WERI-Rb-1 (cell line): ENCODE results near the gene PYGL.
"Not testable (repeated sequence)": the region's sequence is repeated elsewhere in the genome, so short reads cannot be mapped to it uniquely, and the experiment has no call there.

ENCODE experiments used
- DNase-seq: peaks from one replicate; pipeline ENCODE4 v3.0.0-alpha.2; 2020
- H3K27ac ChIP-seq: fragments of 250-450 bp; sonication (Bioruptor Pico); 2 replicates; pipeline ENCODE4 v1.5.1; 2020; ENCODE audit warnings: mild to moderate bottlenecking, moderate library complexity
- H3K27me3 ChIP-seq: fragments of 250-450 bp; sonication (Bioruptor Pico); 2 replicates; pipeline ENCODE4 v1.5.1; 2021; ENCODE audit warnings: mild to moderate bottlenecking, low read depth, moderate library complexity; ENCODE audit not compliant: insufficient read depth, severe bottlenecking
- H3K36me3 ChIP-seq: fragments of 250-450 bp; sonication (Bioruptor Pico); 2 replicates; pipeline ENCODE4 v1.5.1; 2020; ENCODE audit warnings: mild to moderate bottlenecking, moderate library complexity
- H3K4me3 ChIP-seq: 2 replicates; pipeline ENCODE4 v1.5.1; 2011; ENCODE audit warnings: low read depth, mild to moderate bottlenecking, control low read depth, low read length
- H3K9me3 ChIP-seq: fragments of 250-450 bp; sonication (Bioruptor Pico); 2 replicates; pipeline ENCODE4 v1.5.1; 2021; ENCODE audit warnings: mild to moderate bottlenecking, moderate library complexity; ENCODE audit not compliant: severe bottlenecking
- TF ChIP-seq, protein P1 (sequence below): IDR thresholded peaks from 2 replicates; pipeline ENCODE4 v1.5.1; 2011; ENCODE audit warnings: low read depth, mild to moderate bottlenecking, control low read depth, inconsistent platforms, low read length

The PYGL gene

GRCh38 chr14:50961605-50962221, 17.4 kb upstream of the PYGL start:
- H3K27me3 ChIP-seq = no peaks in the 10 kb centered on the region
- no peaks in the 10 kb centered on the region for H3K36me3 ChIP-seq
- no peak for DNase-seq
- no peak overlapping the region for H3K4me3 ChIP-seq
- TF ChIP-seq, protein P1, sequence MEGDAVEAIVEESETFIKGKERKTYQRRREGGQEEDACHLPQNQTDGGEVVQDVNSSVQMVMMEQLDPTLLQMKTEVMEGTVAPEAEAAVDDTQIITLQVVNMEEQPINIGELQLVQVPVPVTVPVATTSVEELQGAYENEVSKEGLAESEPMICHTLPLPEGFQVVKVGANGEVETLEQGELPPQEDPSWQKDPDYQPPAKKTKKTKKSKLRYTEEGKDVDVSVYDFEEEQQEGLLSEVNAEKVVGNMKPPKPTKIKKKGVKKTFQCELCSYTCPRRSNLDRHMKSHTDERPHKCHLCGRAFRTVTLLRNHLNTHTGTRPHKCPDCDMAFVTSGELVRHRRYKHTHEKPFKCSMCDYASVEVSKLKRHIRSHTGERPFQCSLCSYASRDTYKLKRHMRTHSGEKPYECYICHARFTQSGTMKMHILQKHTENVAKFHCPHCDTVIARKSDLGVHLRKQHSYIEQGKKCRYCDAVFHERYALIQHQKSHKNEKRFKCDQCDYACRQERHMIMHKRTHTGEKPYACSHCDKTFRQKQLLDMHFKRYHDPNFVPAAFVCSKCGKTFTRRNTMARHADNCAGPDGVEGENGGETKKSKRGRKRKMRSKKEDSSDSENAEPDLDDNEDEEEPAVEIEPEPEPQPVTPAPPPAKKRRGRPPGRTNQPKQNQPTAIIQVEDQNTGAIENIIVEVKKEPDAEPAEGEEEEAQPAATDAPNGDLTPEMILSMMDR = no peak
- no peak overlapping the region for H3K27ac ChIP-seq
- H3K9me3 ChIP-seq = no peaks in the 10 kb centered on the region

GRCh38 chr14:50957296-50957695, 13.0 kb upstream of the PYGL start:
- no peak overlapping the region for H3K4me3 ChIP-seq
- H3K36me3 ChIP-seq = no peaks in the 10 kb centered on the region
- DNase-seq = no peak
- no peak overlapping the region for H3K27ac ChIP-seq
- no peaks in the 10 kb centered on the region for H3K27me3 ChIP-seq
- TF ChIP-seq, protein P1 = no peak
- H3K9me3 ChIP-seq = no peaks in the 10 kb centered on the region

GRCh38 chr14:50956421-50956820, 12.1 kb upstream of the PYGL start:
- DNase-seq, H3K36me3 ChIP-seq, H3K27me3 ChIP-seq, H3K9me3 ChIP-seq, H3K27ac ChIP-seq, H3K4me3 ChIP-seq: not testable (repeated sequence)

DNA sequence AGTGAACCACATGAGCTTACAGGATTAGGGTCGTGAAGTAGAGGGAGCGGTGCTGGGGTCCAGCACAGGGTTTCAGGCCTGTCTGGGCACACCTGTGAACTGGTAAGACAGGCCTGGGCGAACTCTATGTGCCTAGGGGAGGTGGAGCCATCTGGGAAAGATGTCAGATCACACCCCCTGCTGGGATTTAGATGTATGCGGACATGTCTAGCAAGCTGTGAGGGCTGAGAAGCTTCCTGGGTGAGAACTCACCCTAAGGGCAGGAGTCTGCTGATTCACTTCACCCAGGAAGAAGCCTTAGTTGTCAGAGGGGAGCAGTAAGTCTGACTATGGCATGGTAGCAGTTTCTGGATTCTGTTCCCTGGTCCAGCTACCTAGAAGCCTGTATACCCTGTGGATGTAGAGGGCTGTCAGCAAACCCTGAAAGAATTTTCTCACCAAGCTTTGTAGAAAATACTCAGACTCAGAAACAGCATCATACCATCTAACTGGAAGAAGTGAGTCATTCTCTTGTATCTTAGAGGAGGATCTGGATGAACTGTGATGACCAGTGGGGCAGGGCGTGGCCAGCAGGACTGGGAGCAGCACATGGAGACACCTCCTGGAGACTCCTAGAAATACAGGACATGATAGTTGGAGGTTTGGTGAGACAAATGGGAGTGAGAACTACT, 11.2 kb upstream of the PYGL start:
- Histone ChIP-seq H3K27me3 (no peaks in the 10 kb centered on the region), H3K27ac (peak overlapping the region; percentile 58), H3K36me3 (no peaks in the 10 kb centered on the region), H3K4me3 (no peak overlapping the region), H3K9me3 (no peaks in the 10 kb centered on the region)
- peak; percentile 83 for DNase-seq
- TF ChIP-seq, protein P1 = peak; percentile 67

DNA sequence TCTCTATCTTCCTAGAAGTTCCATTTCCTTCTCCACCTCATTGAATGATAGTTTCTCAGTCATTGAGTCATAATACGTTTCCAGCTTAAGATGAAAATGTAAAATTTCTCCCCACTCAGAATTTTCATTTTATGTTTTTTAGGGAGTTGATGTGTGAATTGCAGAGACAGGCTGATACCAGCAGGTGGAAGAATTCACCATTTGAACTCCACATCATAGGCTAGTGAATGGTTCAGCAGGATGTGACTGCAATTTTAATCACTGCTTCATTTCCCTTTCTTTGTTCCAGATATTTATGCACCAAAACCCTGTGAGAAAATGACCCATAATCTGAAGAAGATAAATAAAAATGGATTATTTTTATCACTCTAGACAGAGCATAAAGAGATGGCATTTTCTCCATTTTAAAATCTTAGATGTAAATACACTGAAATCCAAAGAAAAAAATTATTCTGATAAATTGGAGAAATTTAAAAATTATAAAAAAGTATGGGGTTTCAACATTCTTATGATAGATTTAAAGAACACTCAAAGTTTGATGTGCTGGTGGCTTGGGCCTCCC, 10.6 kb upstream of the PYGL start:
- Histone ChIP-seq H3K4me3 (no peak overlapping the region), H3K36me3 (no peaks in the 10 kb centered on the region), H3K9me3 (no peaks in the 10 kb centered on the region), H3K27me3 (no peaks in the 10 kb centered on the region), H3K27ac (peak overlapping the region; percentile 58; the same call in 1 of the 2 replicates)
- DNase-seq = no peak
- TF ChIP-seq, protein P1 = peak; percentile 58

DNA sequence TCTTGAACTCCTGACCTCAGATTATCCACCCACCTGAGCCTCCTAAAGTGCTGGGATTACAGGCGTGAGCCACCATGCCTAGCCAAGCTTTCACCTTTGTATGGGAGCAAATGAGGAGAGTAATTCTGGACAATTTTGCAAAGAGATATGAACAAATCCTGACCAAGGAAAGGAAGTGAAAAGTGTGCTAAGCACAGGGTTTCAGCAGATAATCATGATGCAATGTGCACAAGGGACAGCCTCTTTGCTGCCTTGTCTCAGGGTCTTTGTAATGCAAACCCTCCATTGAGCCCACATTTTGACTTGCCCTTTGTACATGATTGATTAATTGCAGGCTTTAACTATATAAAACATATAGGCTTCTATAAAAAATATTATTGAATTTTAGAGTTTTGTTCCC, 9.2 kb upstream of the PYGL start:
- no peak for DNase-seq
- H3K36me3 ChIP-seq = no peaks in the 10 kb centered on the region
- H3K9me3 ChIP-seq = no peaks in the 10 kb centered on the region
- no peak overlapping the region for H3K27ac ChIP-seq
- TF ChIP-seq, protein P1 = no peak
- no peak overlapping the region for H3K4me3 ChIP-seq
- no peaks in the 10 kb centered on the region for H3K27me3 ChIP-seq
